ENCODE measurements around the gene NFATC2.

Gene NFATC2

DNA sequence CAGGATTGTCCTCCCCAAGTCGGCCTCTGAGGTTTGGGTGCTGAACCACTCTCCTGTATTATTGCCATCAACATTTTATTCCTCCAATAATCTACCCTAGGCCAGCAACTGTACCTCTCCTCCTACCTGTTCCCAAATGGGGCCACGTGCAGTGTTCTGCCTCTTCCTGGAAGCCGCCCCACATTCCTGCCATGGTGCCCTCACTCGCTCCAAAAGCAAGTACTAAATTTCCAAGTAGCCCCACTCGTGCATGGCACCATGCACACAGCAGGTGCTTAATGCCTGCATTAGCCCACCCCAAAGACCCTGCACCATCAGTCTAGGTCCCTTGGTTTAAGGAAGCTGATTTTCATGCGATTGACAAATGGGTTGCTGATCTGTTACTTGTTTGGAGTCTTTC is 147.8 kb downstream of the NFATC2 start:
- TF ChIP-seq, protein P1, sequence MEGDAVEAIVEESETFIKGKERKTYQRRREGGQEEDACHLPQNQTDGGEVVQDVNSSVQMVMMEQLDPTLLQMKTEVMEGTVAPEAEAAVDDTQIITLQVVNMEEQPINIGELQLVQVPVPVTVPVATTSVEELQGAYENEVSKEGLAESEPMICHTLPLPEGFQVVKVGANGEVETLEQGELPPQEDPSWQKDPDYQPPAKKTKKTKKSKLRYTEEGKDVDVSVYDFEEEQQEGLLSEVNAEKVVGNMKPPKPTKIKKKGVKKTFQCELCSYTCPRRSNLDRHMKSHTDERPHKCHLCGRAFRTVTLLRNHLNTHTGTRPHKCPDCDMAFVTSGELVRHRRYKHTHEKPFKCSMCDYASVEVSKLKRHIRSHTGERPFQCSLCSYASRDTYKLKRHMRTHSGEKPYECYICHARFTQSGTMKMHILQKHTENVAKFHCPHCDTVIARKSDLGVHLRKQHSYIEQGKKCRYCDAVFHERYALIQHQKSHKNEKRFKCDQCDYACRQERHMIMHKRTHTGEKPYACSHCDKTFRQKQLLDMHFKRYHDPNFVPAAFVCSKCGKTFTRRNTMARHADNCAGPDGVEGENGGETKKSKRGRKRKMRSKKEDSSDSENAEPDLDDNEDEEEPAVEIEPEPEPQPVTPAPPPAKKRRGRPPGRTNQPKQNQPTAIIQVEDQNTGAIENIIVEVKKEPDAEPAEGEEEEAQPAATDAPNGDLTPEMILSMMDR (IDR thresholded peaks at IDR 0.05; ENCODE audit: insufficient read depth, low read length) = no peak
- no peak for TF ChIP-seq SPI1 (IDR thresholded peaks at IDR 0.05; ENCODE audit: borderline replicate concordance, low read depth)
- no peak for TF ChIP-seq GABPA (IDR thresholded peaks at IDR 0.05; ENCODE audit: low read depth)
- no peak for TF ChIP-seq POLR2AphosphoS5 (IDR thresholded peaks at IDR 0.05; ENCODE audit: low read depth)
- TF ChIP-seq, protein P2, sequence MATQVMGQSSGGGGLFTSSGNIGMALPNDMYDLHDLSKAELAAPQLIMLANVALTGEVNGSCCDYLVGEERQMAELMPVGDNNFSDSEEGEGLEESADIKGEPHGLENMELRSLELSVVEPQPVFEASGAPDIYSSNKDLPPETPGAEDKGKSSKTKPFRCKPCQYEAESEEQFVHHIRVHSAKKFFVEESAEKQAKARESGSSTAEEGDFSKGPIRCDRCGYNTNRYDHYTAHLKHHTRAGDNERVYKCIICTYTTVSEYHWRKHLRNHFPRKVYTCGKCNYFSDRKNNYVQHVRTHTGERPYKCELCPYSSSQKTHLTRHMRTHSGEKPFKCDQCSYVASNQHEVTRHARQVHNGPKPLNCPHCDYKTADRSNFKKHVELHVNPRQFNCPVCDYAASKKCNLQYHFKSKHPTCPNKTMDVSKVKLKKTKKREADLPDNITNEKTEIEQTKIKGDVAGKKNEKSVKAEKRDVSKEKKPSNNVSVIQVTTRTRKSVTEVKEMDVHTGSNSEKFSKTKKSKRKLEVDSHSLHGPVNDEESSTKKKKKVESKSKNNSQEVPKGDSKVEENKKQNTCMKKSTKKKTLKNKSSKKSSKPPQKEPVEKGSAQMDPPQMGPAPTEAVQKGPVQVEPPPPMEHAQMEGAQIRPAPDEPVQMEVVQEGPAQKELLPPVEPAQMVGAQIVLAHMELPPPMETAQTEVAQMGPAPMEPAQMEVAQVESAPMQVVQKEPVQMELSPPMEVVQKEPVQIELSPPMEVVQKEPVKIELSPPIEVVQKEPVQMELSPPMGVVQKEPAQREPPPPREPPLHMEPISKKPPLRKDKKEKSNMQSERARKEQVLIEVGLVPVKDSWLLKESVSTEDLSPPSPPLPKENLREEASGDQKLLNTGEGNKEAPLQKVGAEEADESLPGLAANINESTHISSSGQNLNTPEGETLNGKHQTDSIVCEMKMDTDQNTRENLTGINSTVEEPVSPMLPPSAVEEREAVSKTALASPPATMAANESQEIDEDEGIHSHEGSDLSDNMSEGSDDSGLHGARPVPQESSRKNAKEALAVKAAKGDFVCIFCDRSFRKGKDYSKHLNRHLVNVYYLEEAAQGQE (IDR thresholded peaks at IDR 0.05; ENCODE audit: insufficient replicate concordance, low read depth) = no peak
- Histone ChIP-seq H3K4me3 (replicated peaks; ENCODE audit: insufficient read depth, low read length) (no peak overlapping the region), H3K27ac (replicated peaks) (no peak overlapping the region), H3K27me3 (ENCODE audit: insufficient read depth, poor library complexity, severe bottlenecking) (no peaks in the 10 kb centered on the region)
- no peak for DNase-seq (ENCODE audit: low read depth in 1 of 2, low spot score in 1 of 2)

DNA sequence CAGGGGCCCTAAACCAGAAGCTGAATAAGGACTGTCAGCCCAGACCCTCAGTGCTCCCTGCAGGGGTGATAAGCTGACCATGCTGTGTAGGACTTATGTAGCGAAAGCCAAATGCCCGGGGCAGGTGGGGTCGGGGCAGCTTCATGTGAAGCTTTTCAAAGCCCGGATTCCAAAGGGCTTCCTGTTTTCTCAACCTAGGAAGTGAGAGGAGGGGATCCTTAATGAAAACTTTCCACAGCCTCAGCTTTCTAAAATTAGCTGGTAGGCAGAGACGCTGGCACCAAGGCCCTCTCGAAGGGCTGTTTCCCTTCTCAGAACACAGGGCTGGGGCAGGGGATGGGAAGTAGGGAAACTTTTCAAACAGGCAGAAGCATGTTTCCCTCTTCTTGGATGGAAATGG is 148.9 kb downstream of the NFATC2 start:
- TF ChIP-seq, protein P2 (IDR thresholded peaks at IDR 0.05; ENCODE audit: insufficient replicate concordance, low read depth) = no peak
- TF ChIP-seq POLR2AphosphoS5 (IDR thresholded peaks at IDR 0.05; ENCODE audit: low read depth) (no peak), SPI1 (IDR thresholded peaks at IDR 0.05; ENCODE audit: borderline replicate concordance, low read depth) (no peak), GABPA (IDR thresholded peaks at IDR 0.05; ENCODE audit: low read depth) (no peak)
- TF ChIP-seq, protein P1 (IDR thresholded peaks at IDR 0.05; ENCODE audit: insufficient read depth, low read length) = no peak
- no peak for DNase-seq (ENCODE audit: low read depth in 1 of 2, low spot score in 1 of 2)
- no peak overlapping the region for H3K4me3 ChIP-seq (replicated peaks; ENCODE audit: insufficient read depth, low read length)
- no peak overlapping the region for H3K27ac ChIP-seq (replicated peaks)
- H3K27me3 ChIP-seq (ENCODE audit: insufficient read depth, poor library complexity, severe bottlenecking) = no peaks in the 10 kb centered on the region

DNA sequence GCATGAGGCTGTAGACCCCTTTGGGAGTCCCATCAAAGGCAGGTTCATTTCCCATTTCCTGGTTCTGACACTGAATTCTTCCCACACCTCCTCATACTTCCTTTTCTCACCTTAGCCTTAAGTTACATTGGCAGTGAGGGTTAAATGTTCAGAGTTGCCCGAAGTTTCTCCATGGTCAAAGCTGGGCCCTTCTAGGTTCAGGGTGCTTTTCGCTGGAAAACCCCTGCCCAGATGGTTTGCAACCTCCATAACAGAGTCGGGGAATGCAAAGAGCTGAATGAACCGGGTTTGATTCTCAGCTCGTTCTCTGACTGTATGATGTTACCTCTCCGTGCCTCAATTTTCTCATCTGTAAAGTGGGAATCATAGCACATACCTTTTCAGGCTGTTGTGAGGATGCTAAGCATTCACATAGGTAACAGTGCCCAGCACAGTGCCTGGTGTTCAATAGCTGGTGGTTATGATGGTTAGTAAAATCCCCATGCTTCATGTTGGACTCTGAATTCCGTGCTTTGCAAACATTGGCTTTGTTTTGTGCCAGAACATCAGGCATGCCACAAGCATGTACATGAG is 149.8 kb downstream of the NFATC2 start:
- H3K27ac ChIP-seq (replicated peaks) = no peak overlapping the region

More for the DNA sequence above, 149.8 kb downstream of the NFATC2 start:
- Histone ChIP-seq H3K4me3 (replicated peaks; ENCODE audit: insufficient read depth, low read length) (no peak overlapping the region), H3K27me3 (ENCODE audit: insufficient read depth, poor library complexity, severe bottlenecking) (no peaks in the 10 kb centered on the region)
- no peak for DNase-seq (ENCODE audit: low read depth in 1 of 2, low spot score in 1 of 2)
- TF ChIP-seq POLR2AphosphoS5 (IDR thresholded peaks at IDR 0.05; ENCODE audit: low read depth) (no peak), SPI1 (IDR thresholded peaks at IDR 0.05; ENCODE audit: borderline replicate concordance, low read depth) (no peak)
- TF ChIP-seq, protein P1 (IDR thresholded peaks at IDR 0.05; ENCODE audit: insufficient read depth, low read length) = no peak
- TF ChIP-seq, protein P2 (IDR thresholded peaks at IDR 0.05; ENCODE audit: insufficient replicate concordance, low read depth) = no peak

Data from HL-60 (cell line).